Measurements from ENCODE around the gene HYAL2.

HYAL2 gene

GRCh38 chr3:50275996-50276761 lies 46.4 kb downstream of the HYAL2 start:
- POLR2A ChIA-PET = interaction anchor here (0.6 to 0.8 kb wide), 2 partner anchors 53 to 133 kb away, joined by 3 to 10 read pairs; no protein-coding TSS in a partner anchor
- H3K9me3 ChIP-seq (ENCODE audit: control insufficient read depth, insufficient read depth, low read depth, low read length) = no peaks in the 10 kb centered on the region
- no peaks in the 10 kb centered on the region for H3K4me1 ChIP-seq (ENCODE audit: control insufficient read depth, insufficient read depth, low read length)
- H3K27ac ChIP-seq (ENCODE audit: extremely low read depth, low read depth, low read length) = no peak overlapping the region
- TF ChIP-seq SP2 (tag by site-specific recombination; IDR thresholded peaks at IDR 0.05) = peak; percentile 1; the same call in 1 of the 2 replicates
- TF ChIP-seq ZNF488 (tag by site-specific recombination; IDR thresholded peaks at IDR 0.05) = no peak
- CTCF ChIA-PET = interaction anchor here (0.6 to 3.9 kb wide), 3 partner anchors 48 to 123 kb away, joined by 3 to 21 read pairs (median 18); partner anchors contain the start of gene HYAL2
- no peaks in the 10 kb centered on the region for H3K36me3 ChIP-seq (ENCODE audit: control insufficient read depth in 2 of 2, insufficient read depth in 1 of 2, low read length in 2 of 2)
- no peak overlapping the region for H3K4me3 ChIP-seq (ENCODE audit: low read depth, low read length)

- CTCF ChIA-PET = interaction anchor here (0.6 to 2.2 kb wide), 19 partner anchors 10 to 83 kb away, joined by 3 to 21 read pairs (median 4); partner anchors contain the start of genes HYAL2, HYAL3 and NAA80
- H3K4me3 ChIP-seq (ENCODE audit: low read depth, low read length) = no peak overlapping the region
- H3K9me3 ChIP-seq (ENCODE audit: control insufficient read depth, insufficient read depth, low read depth, low read length) = no peaks in the 10 kb centered on the region
Measured at GRCh38 chr3:50275141-50275995, 47.2 kb downstream of the HYAL2 start.

GRCh38 chr3:50274371-50275104 lies 48.0 kb downstream of the HYAL2 start:
- Histone ChIP-seq H3K4me1 (ENCODE audit: control insufficient read depth, insufficient read depth, low read length) (no peaks in the 10 kb centered on the region), H3K27ac (ENCODE audit: extremely low read depth, low read depth, low read length) (no peak overlapping the region), H3K4me3 (ENCODE audit: low read depth, low read length) (no peak overlapping the region), H3K36me3 (ENCODE audit: control insufficient read depth in 2 of 2, insufficient read depth in 1 of 2, low read length in 2 of 2) (no peaks in the 10 kb centered on the region), H3K9me3 (ENCODE audit: control insufficient read depth, insufficient read depth, low read depth, low read length) (no peaks in the 10 kb centered on the region)
- CTCF ChIA-PET = interaction anchor here (0.6 to 2.2 kb wide), 20 partner anchors 9 to 82 kb away, joined by 3 to 21 read pairs (median 4); partner anchors contain the start of genes HYAL2, HYAL3 and NAA80
- POLR2A ChIA-PET = interaction anchor here (0.5 kb wide), 1 partner anchor 11 kb away, joined by 3 read pairs; no protein-coding TSS in a partner anchor
- TF ChIP-seq ZNF843 (tag by site-specific recombination; IDR thresholded peaks at IDR 0.05) (no peak), ZNF792 (tag by site-specific recombination; IDR thresholded peaks at IDR 0.05) (no peak), ZNF514 (tag by site-specific recombination; IDR thresholded peaks at IDR 0.05) (no peak), SCRT1 (tag by site-specific recombination; IDR thresholded peaks at IDR 0.05; ENCODE audit: borderline replicate concordance) (peak; percentile 53; the same call in 1 of the 2 replicates), ZNF10 (tag by site-specific recombination; IDR thresholded peaks at IDR 0.05) (no peak), YY1 (tag by site-specific recombination; IDR thresholded peaks at IDR 0.05) (no peak), ZBTB7A (tag by site-specific recombination; IDR thresholded peaks at IDR 0.05; ENCODE audit: low read depth) (no peak), ZBTB17 (tag by site-specific recombination; IDR thresholded peaks at IDR 0.05) (peak; percentile 51; the same call in 1 of the 2 replicates), KLF17 (tag by site-specific recombination; IDR thresholded peaks at IDR 0.05) (0 out of 2 replicates have a peak, but pooled peaks have one; percentile 34), MYNN (tag by site-specific recombination; IDR thresholded peaks at IDR 0.05; ENCODE audit: borderline replicate concordance) (no peak), ZBTB21 (tag by site-specific recombination; IDR thresholded peaks at IDR 0.05) (no peak; the same call in 1 of the 2 replicates), ZNF626 (tag by site-specific recombination; IDR thresholded peaks at IDR 0.05) (no peak), ZBTB6 (tag by site-specific recombination; IDR thresholded peaks at IDR 0.05) (no peak), ZNF16 (tag by site-specific recombination; IDR thresholded peaks at IDR 0.05; ENCODE audit: low read depth) (no peak), ZNF629 (tag by site-specific recombination; IDR thresholded peaks at IDR 0.05) (peak; percentile 76), ZNF544 (tag by site-specific recombination; IDR thresholded peaks at IDR 0.05) (no peak), ZNF701 (tag by site-specific recombination; IDR thresholded peaks at IDR 0.05) (no peak), ZNF274 (IDR thresholded peaks at IDR 0.05; ENCODE audit: low read length) (no peak), ZNF274 (tag by site-specific recombination; IDR thresholded peaks at IDR 0.05; ENCODE audit: borderline replicate concordance) (no peak)

More at GRCh38 chr3:50275141-50275995, 47.2 kb downstream of the HYAL2 start:
- no peaks in the 10 kb centered on the region for H3K36me3 ChIP-seq (ENCODE audit: control insufficient read depth in 2 of 2, insufficient read depth in 1 of 2, low read length in 2 of 2)
- H3K4me1 ChIP-seq (ENCODE audit: control insufficient read depth, insufficient read depth, low read length) = no peaks in the 10 kb centered on the region
- POLR2A ChIA-PET = interaction anchor here (0.5 to 0.8 kb wide), 3 partner anchors 12 to 132 kb away, joined by 3 to 10 read pairs (median 3); no protein-coding TSS in a partner anchor
- no peak overlapping the region for H3K27ac ChIP-seq (ENCODE audit: extremely low read depth, low read depth, low read length)
- TF ChIP-seq PBX3 (CRISPR knock-in tag; IDR thresholded peaks at IDR 0.05) (no peak), SP2 (tag by site-specific recombination; IDR thresholded peaks at IDR 0.05) (peak; percentile 25; the same call in 1 of the 2 replicates)
